Activated naive CD4-positive, alpha-beta T cell treated with anti-CD3 and anti-CD28 coated beads, Interleukin-2, amount 10 ng/mL, durations not matched to agents 7 days and 5 days (primary cell): ENCODE data around the gene TGM2.

Experiments
- CTCF ChIA-PET: fragments of 350-600 bp; sonication (Branson Sonifier 250); formaldehyde crosslinking; loops from one replicate; lab custom pipeline; 2021; ENCODE audit warnings: antibody characterized with exemption; lab: Charles Lee
- DNase-seq: peaks from one replicate; pipeline ENCODE4 v3.0.0-alpha.2; 2020
- H3K27ac Mint-ChIP-seq: one replicate; pipeline ENCODE4 v1.8.0; 2021; ENCODE audit warnings: mild to moderate bottlenecking, moderate library complexity, mixed read lengths
- H3K27me3 Mint-ChIP-seq: one replicate; pipeline ENCODE4 v1.8.0; 2021; ENCODE audit warnings: mild to moderate bottlenecking, mixed read lengths
- H3K36me3 Mint-ChIP-seq: one replicate; pipeline ENCODE4 v1.8.0; 2021; ENCODE audit warnings: mixed read lengths
- H3K4me1 Mint-ChIP-seq: one replicate; pipeline ENCODE4 v1.8.0; 2021; ENCODE audit warnings: mixed read lengths
- H3K4me3 Mint-ChIP-seq: one replicate; pipeline ENCODE4 v1.8.0; 2021; ENCODE audit warnings: mild to moderate bottlenecking, moderate library complexity, mixed read lengths
- H3K9me3 Mint-ChIP-seq: one replicate; pipeline ENCODE4 v1.8.0; 2021; ENCODE audit warnings: mixed read lengths

Gene TGM2

DNA sequence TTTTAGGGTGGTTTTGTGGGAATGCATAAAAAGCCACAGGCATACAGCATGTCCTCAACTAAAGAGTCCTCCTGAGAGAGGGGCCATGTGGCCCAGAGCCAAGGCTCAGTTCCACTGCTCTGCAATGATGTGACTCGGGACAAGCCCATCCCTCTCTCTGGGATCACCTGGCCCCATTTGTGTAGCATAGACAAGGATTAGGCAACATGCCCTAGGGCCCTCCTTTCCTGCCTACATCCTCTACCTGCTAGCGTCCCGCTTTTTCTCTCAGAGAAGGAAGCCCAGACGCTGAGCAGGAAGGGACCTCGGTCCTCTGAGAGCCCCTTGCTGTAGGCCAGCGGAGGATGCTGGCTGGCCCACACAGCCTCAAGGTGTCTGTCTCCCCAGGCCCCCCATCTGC lies 8.8 kb downstream of the TGM2 start:
- CTCF ChIA-PET = interaction anchor here (1.0 kb wide), 1 partner anchor 8 kb away, joined by 3 read pairs; no protein-coding TSS in a partner anchor
- H3K27ac Mint-ChIP-seq = no peak overlapping the region
- DNase-seq = no peak
- peaks cover 23% of the 10 kb centered on the region for H3K27me3 Mint-ChIP-seq
- no peak overlapping the region for H3K4me3 Mint-ChIP-seq
- no peaks in the 10 kb centered on the region for H3K36me3 Mint-ChIP-seq
- H3K9me3 Mint-ChIP-seq = no peaks in the 10 kb centered on the region
- peaks cover 12% of the 10 kb centered on the region for H3K4me1 Mint-ChIP-seq

DNA sequence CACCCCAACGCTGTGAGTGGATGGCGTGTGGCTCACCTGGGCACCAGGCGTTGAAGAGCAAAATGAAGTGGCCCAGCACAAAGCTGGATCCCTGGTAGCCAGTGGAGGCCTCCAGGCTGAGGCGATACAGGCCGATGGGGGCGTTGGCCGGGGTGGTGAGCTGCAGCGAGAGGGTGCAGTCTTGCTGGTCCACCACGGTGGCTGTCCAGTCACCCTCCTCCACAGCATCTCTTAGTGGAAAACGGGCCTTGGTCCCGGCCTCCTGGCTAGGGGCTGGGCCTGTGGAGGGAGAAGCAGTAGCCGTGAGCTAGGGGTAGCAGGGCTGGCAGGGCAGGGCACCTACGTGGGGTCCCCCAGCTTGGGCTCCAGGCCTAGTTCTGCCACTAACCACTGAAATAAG lies 9.3 kb downstream of the TGM2 start:
- Mint-ChIP-seq H3K27ac (no peak overlapping the region), H3K27me3 (peaks cover 25% of the 10 kb centered on the region), H3K4me3 (no peak overlapping the region), H3K9me3 (no peaks in the 10 kb centered on the region), H3K4me1 (peaks cover 12% of the 10 kb centered on the region), H3K36me3 (no peaks in the 10 kb centered on the region)
- no peak for DNase-seq
- CTCF ChIA-PET = interaction anchor here (1.0 kb wide), 1 partner anchor 9 kb away, joined by 3 read pairs; no protein-coding TSS in a partner anchor

GRCh38 chr20:38153401-38153800 lies 11.7 kb downstream of the TGM2 start:
- no peak overlapping the region for H3K4me3 Mint-ChIP-seq
- H3K27ac Mint-ChIP-seq = no peak overlapping the region
- no peaks in the 10 kb centered on the region for H3K36me3 Mint-ChIP-seq
- CTCF ChIA-PET = no interaction called here
- no peaks in the 10 kb centered on the region for H3K9me3 Mint-ChIP-seq
- DNase-seq = no peak
- H3K27me3 Mint-ChIP-seq = peaks cover 32% of the 10 kb centered on the region
- H3K4me1 Mint-ChIP-seq = peaks cover 12% of the 10 kb centered on the region

- Mint-ChIP-seq H3K9me3 (no peaks in the 10 kb centered on the region), H3K27me3 (peaks cover 34% of the 10 kb centered on the region), H3K27ac (peak overlapping the region; percentile 55), H3K4me3 (no peak overlapping the region), H3K4me1 (peaks cover 12% of the 10 kb centered on the region), H3K36me3 (no peaks in the 10 kb centered on the region)
- peak; percentile 38 for DNase-seq
- CTCF ChIA-PET = interaction anchor here (1.0 to 1.5 kb wide), 3 partner anchors 39 to 95 kb away, joined by 4 to 6 read pairs (median 4); no protein-coding TSS in a partner anchor
Observed at GRCh38 chr20:38152621-38153221, 12.3 kb downstream of the TGM2 start.

DNA sequence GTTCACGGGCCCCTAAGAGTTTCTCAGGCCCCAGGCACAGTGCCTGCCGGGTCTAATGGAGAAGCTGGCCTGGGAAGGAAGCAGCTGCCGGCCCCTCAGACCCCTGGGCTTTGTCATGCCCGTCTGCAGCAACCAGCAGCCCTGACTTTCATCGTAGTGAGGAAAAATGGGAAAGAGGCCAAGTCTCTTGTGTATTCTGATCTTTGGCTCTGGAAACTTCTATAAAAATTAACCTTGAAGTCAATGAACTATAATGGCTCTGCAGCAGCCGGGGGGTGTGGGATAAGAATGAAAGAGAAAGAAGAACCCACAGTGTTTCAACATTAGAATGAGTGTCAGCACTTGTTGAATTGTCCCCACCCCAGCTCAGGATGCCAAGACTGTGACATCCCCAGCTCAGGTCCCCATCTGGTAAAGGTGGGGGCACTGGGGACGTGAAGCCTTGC lies 12.9 kb downstream of the TGM2 start:
- DNase-seq = no peak
- Mint-ChIP-seq H3K27me3 (peaks cover 36% of the 10 kb centered on the region), H3K36me3 (no peaks in the 10 kb centered on the region), H3K9me3 (no peaks in the 10 kb centered on the region), H3K27ac (peak overlapping the region; percentile 55), H3K4me3 (no peak overlapping the region), H3K4me1 (peaks cover 12% of the 10 kb centered on the region)
- CTCF ChIA-PET = interaction anchor here (1.0 to 1.5 kb wide), 3 partner anchors 39 to 95 kb away, joined by 4 to 6 read pairs (median 4); no protein-coding TSS in a partner anchor

DNA sequence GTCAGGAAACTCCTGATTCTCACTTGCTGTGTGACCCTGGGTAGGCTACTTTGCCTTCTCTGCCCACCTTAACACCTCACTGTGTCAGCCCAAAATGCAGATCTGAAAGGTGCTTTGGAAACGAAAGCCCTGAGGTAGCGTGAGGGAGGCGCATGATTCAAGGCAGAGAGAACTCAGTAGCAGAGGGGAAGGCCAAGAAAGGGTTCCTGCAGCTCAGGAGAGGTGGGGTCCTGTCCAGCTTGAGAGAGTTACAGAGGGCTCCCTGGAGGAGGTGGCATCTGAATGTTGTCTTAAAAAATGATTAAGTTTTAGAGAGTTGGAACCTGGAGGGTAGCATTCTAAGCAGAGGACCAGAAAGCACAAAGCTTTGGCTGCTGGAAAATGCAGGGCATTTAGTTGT lies 13.6 kb downstream of the TGM2 start:
- H3K27ac Mint-ChIP-seq = no peak overlapping the region
- H3K4me3 Mint-ChIP-seq = no peak overlapping the region
- no peaks in the 10 kb centered on the region for H3K9me3 Mint-ChIP-seq

DNA sequence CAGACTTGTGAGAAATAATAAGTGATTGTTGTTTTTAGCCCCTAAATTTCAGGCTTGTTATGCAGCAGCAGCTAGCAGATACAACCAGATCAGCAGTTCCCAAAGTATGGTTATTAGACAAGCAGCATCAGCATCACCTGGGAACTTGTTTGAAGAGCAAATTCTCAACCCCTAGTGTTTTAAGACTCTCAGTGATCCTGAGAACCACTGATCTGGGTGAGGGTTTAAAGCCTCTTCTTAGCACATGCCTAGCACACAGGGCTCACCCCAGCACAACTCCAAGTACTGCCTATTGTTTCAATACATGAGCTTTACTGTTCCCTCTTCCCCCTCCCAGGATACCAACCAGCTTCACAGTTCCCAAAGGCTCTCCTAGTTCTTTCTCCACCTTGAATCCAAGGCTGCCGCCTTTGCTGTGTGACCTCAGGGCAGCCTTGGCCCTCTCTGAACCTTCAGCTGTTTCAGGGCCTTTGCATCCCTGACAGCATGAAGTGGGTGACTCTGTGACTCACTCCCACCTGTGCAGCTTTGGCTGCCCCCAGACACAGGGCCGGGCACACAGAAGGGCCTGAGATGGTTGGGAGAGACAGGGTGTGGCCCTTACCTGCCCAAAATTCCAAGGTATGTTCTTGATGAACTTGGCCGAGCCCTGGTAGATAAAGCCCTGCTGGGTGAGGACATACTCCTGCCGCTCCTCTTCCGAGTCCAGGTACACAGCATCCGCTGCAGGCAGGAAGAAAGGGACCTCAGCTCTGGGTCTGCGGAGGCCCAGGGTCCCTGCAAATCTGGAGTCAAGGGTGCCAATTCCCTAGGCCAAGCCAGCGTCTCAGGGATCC lies 14.5 kb downstream of the TGM2 start:
- no peak overlapping the region for H3K27ac Mint-ChIP-seq
- CTCF ChIA-PET = no interaction called here
- H3K9me3 Mint-ChIP-seq = no peaks in the 10 kb centered on the region
- H3K27me3 Mint-ChIP-seq = peaks cover 37% of the 10 kb centered on the region
- DNase-seq = no peak
- H3K4me3 Mint-ChIP-seq = no peak overlapping the region
- peaks cover 12% of the 10 kb centered on the region for H3K4me1 Mint-ChIP-seq
- H3K36me3 Mint-ChIP-seq = no peaks in the 10 kb centered on the region

More for the DNA sequence above, 13.6 kb downstream of the TGM2 start:
- no peak for DNase-seq
- peaks cover 12% of the 10 kb centered on the region for H3K4me1 Mint-ChIP-seq
- H3K27me3 Mint-ChIP-seq = peaks cover 37% of the 10 kb centered on the region
- CTCF ChIA-PET = interaction anchor here (1.0 to 1.5 kb wide), 3 partner anchors 38 to 94 kb away, joined by 4 to 6 read pairs (median 4); no protein-coding TSS in a partner anchor
- H3K36me3 Mint-ChIP-seq = no peaks in the 10 kb centered on the region

DNA sequence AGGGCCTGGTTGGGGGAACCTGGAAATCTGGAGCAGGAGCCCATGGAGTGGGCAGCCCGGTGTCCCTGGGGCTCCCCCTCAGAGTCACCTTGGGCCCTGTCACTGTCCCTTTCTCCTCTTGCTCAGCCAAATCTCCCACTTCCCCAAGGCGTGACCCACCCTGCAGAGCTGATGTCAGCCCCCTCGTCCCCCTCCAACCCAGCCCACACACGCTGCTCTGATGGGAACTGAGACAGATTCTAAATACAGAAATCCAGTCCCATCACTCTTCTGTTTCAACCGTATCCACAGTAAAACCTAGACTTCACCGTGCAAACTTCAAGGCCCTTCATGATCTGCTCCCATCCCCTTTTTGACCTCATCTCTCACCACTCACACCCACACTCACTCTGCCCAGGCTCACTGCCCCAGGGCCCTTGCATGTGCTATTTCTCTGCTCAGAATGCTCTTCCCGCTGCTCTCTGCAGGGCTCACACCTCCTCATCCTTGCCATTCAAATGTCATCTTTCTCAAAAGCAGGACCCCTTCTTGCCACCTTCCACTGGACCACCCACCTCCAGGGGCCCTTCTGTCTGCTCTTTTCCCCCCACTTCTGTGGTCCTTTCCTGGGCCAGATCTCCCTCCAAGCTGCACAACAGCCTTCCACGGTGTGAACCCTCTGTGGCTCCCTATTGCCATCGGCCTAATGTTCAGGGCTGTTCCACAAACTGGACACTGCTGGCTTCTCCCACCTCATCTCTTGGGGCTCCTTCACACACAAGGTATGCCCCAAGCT lies 16.6 kb downstream of the TGM2 start:
- no peak overlapping the region for H3K27ac Mint-ChIP-seq
- no peak for DNase-seq
- H3K4me1 Mint-ChIP-seq = peaks cover 12% of the 10 kb centered on the region
- no peak overlapping the region for H3K4me3 Mint-ChIP-seq
- H3K9me3 Mint-ChIP-seq = no peaks in the 10 kb centered on the region
- no peaks in the 10 kb centered on the region for H3K36me3 Mint-ChIP-seq
- H3K27me3 Mint-ChIP-seq = peaks cover 43% of the 10 kb centered on the region
- CTCF ChIA-PET = no interaction called here

GRCh38 chr20:38147751-38148150 lies 17.3 kb downstream of the TGM2 start:
- DNase-seq = no peak
- Mint-ChIP-seq H3K36me3 (no peaks in the 10 kb centered on the region), H3K27me3 (peaks cover 37% of the 10 kb centered on the region), H3K27ac (no peak overlapping the region), H3K9me3 (no peaks in the 10 kb centered on the region), H3K4me3 (no peak overlapping the region), H3K4me1 (peaks cover 9% of the 10 kb centered on the region)
- CTCF ChIA-PET = no interaction called here

DNA sequence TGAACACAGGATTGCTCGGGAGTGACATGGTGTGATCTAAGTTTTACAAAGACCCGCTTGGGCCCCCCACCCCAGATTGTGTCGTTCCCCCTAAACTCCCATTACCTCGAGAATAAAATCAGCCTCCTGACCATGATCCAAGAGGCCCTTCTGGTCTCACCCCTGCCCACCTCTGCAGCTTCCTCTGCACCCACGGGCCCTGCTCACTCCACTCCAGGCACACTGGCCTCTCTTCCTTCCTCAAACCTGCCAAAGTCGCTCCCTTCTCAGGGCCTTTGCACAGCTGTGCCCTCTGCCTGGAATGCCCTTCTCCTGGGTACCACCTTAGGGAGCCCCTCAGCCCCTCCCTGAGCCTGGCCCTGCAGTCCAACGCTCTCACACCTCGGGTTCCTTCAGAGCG lies 17.9 kb downstream of the TGM2 start:
- Mint-ChIP-seq H3K27ac (no peak overlapping the region), H3K9me3 (no peaks in the 10 kb centered on the region), H3K36me3 (no peaks in the 10 kb centered on the region), H3K4me3 (no peak overlapping the region), H3K4me1 (peaks cover 4% of the 10 kb centered on the region), H3K27me3 (peaks cover 31% of the 10 kb centered on the region)
- no peak for DNase-seq
- CTCF ChIA-PET = no interaction called here

GRCh38 chr20:38146628-38147027 lies 18.4 kb downstream of the TGM2 start:
- CTCF ChIA-PET = no interaction called here
- Mint-ChIP-seq H3K9me3 (no peaks in the 10 kb centered on the region), H3K27ac (no peak overlapping the region), H3K36me3 (no peaks in the 10 kb centered on the region), H3K4me3 (no peak overlapping the region), H3K27me3 (peaks cover 29% of the 10 kb centered on the region), H3K4me1 (peaks cover 2% of the 10 kb centered on the region)
- DNase-seq = no peak

GRCh38 chr20:38146156-38146555 lies 18.9 kb downstream of the TGM2 start:
- CTCF ChIA-PET = no interaction called here
- Mint-ChIP-seq H3K4me1 (no peaks in the 10 kb centered on the region), H3K36me3 (no peaks in the 10 kb centered on the region), H3K27me3 (peaks cover 26% of the 10 kb centered on the region), H3K9me3 (no peaks in the 10 kb centered on the region), H3K4me3 (no peak overlapping the region), H3K27ac (no peak overlapping the region)
- no peak for DNase-seq

DNA sequence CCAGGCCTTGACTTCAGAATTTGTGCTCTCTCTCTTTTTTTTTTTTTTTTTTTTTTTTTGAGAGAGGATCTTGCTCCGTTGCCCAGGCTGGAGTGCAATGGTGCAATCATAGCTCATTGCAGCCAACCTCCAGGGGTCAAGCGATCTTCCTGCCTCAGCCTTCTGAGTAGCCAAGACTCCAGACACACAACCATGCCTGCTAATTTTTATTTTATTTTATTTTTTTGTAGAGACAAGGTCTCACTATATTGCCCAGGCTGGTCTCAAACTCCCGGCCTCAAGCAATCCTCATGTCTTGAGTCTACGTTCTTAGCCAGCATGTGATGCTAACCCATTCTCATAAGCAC lies 19.4 kb downstream of the TGM2 start:
- H3K4me3 Mint-ChIP-seq = no peak overlapping the region
- no peak overlapping the region for H3K27ac Mint-ChIP-seq
- no peaks in the 10 kb centered on the region for H3K36me3 Mint-ChIP-seq
- H3K9me3 Mint-ChIP-seq = no peaks in the 10 kb centered on the region
- CTCF ChIA-PET = no interaction called here
- DNase-seq = no peak
- H3K4me1 Mint-ChIP-seq = no peaks in the 10 kb centered on the region
- peaks cover 23% of the 10 kb centered on the region for H3K27me3 Mint-ChIP-seq
